Colon (tissue), 2 donors: ENCODE measurements around the gene HSD11B1L.
"Not testable (repeated sequence)": the region's sequence is repeated elsewhere in the genome, so short reads cannot be mapped to it uniquely, and the experiment has no call there.

Experiments used
- FAIRE-seq: peaks from 2 replicates; lab custom pipeline; 2012; peaks lifted over from hg19 to GRCh38; lab: Jason Lieb, UNC
- donor health status: control.
- donor health status: control.

Gene HSD11B1L

GRCh38 chr19:5687360-5688198 is 6.8 kb downstream of the HSD11B1L start:
- no peak for FAIRE-seq

GRCh38 chr19:5688262-5688881 is 7.5 kb downstream of the HSD11B1L start:
- FAIRE-seq = not testable (repeated sequence)

- no peak for FAIRE-seq
Measured at GRCh38 chr19:5690125-5690954, 9.5 kb downstream of the HSD11B1L start, which contains the start of gene RPL36. Gene RPL36, plus strand, starts transcription at chr19:5690295. Its CDS starts 213 bp downstream, at chr19:5690508.

GRCh38 chr19:5690955-5691821 is 10.4 kb downstream of the HSD11B1L start:
- no peak for FAIRE-seq

GRCh38 chr19:5691822-5692722 is 11.2 kb downstream of the HSD11B1L start:
- no peak for FAIRE-seq

GRCh38 chr19:5692723-5693194 is 11.9 kb downstream of the HSD11B1L start:
- no peak for FAIRE-seq

GRCh38 chr19:5693195-5694166 is 12.7 kb downstream of the HSD11B1L start:
- no peak for FAIRE-seq

- no peak for FAIRE-seq
Measured at GRCh38 chr19:5694167-5694955, 13.5 kb downstream of the HSD11B1L start.

GRCh38 chr19:5694956-5695648 is 14.3 kb downstream of the HSD11B1L start:
- no peak for FAIRE-seq

GRCh38 chr19:5695649-5696195 is 14.9 kb downstream of the HSD11B1L start:
- no peak for FAIRE-seq

GRCh38 chr19:5696196-5697021 is 15.6 kb downstream of the HSD11B1L start:
- FAIRE-seq = no peak

GRCh38 chr19:5697022-5697889 is 16.4 kb downstream of the HSD11B1L start:
- no peak for FAIRE-seq

- no peak for FAIRE-seq
Measured at GRCh38 chr19:5697890-5698634, 17.2 kb downstream of the HSD11B1L start.

GRCh38 chr19:5698635-5699422 is 18.0 kb downstream of the HSD11B1L start:
- no peak for FAIRE-seq
